ENCODE data around the gene PAX7. TPM values are rescaled to one million over a fixed set of nuclear protein-coding genes. Genes with fewer than 3 reads are reported as not detected.
"Not testable (repeated sequence)": the region's sequence is repeated elsewhere in the genome, so short reads cannot be mapped to it uniquely, and the experiment has no call there.

Gene PAX7
- polyA plus RNA-seq (ENCODE audit: insufficient read length), result 44.5 TPM

GRCh38 chr1:18630511-18631495, at the start of gene PAX7:
TSS of gene PAX7 (plus strand) at chr1:18630846. CDS start at chr1:18631604, 758 bp downstream.
- no peak for DNase-seq (ENCODE audit: low read depth)

- no peak for DNase-seq (ENCODE audit: low read depth)
These were observed 49.2 kb upstream of the PAX7 start for GRCh38 chr1:18581420-18581880.

GRCh38 chr1:18582890-18583289, 47.8 kb upstream of the PAX7 start:
- no peak for DNase-seq (ENCODE audit: low read depth)

GRCh38 chr1:18583326-18583941, 47.2 kb upstream of the PAX7 start:
- DNase-seq (ENCODE audit: low read depth), result peak; percentile 44

- not testable (repeated sequence) for DNase-seq (ENCODE audit: low read depth)
These were observed 44.6 kb upstream of the PAX7 start for GRCh38 chr1:18586016-18586415.

- DNase-seq (ENCODE audit: low read depth), result no peak
These were observed 42.6 kb upstream of the PAX7 start for GRCh38 chr1:18588093-18588492.

GRCh38 chr1:18592368-18592767, 38.3 kb upstream of the PAX7 start:
- DNase-seq (ENCODE audit: low read depth), result no peak

GRCh38 chr1:18597160-18598042, 33.2 kb upstream of the PAX7 start:
- no peak for DNase-seq (ENCODE audit: low read depth)

GRCh38 chr1:18599086-18599485, 31.6 kb upstream of the PAX7 start:
- peak; percentile 77 for DNase-seq (ENCODE audit: low read depth)

- DNase-seq (ENCODE audit: low read depth), result no peak
These were observed 30.9 kb upstream of the PAX7 start for GRCh38 chr1:18599704-18600103.

GRCh38 chr1:18602533-18603211, 28.0 kb upstream of the PAX7 start:
- no peak for DNase-seq (ENCODE audit: low read depth)

- DNase-seq (ENCODE audit: low read depth), result no peak
These were observed 27.3 kb upstream of the PAX7 start for GRCh38 chr1:18603212-18603852.

GRCh38 chr1:18606443-18607288, 24.0 kb upstream of the PAX7 start:
- DNase-seq (ENCODE audit: low read depth), result no peak

GRCh38 chr1:18607289-18607760, 23.3 kb upstream of the PAX7 start:
- no peak for DNase-seq (ENCODE audit: low read depth)

- DNase-seq (ENCODE audit: low read depth), result no peak
These were observed 22.1 kb upstream of the PAX7 start for GRCh38 chr1:18608534-18608933.

GRCh38 chr1:18611311-18611710, 19.3 kb upstream of the PAX7 start:
- DNase-seq (ENCODE audit: low read depth), result no peak

GRCh38 chr1:18612073-18612472, 18.6 kb upstream of the PAX7 start:
- DNase-seq (ENCODE audit: low read depth), result no peak

- no peak for DNase-seq (ENCODE audit: low read depth)
These were observed 16.4 kb upstream of the PAX7 start for GRCh38 chr1:18614069-18614735.

Measured in forelimb muscle (tissue), 1 donor.